Hematopoietic multipotent progenitor cell treated with erythropoietin and hydrocortisone succinate and interleukin-3 and kit ligand, for 4 days (in vitro differentiated cells): ENCODE results near the gene ACAN.

Experiments
- DNase-seq: peaks from one replicate; pipeline ENCODE4 v3.0.0-alpha.2; 2015

Gene ACAN

GRCh38 chr15:88803241-88803919 lies at the start of gene ACAN:
Gene ACAN (plus strand): TSS chr15:88803436. CDS start chr15:88836207, 32,771 bp downstream.
- DNase-seq = no peak

- no peak for DNase-seq
Measured at GRCh38 chr15:88756521-88756920, 46.7 kb upstream of the ACAN start.

GRCh38 chr15:88756921-88757320 lies 46.3 kb upstream of the ACAN start:
- DNase-seq = no peak

GRCh38 chr15:88759872-88760271 lies 43.4 kb upstream of the ACAN start:
- no peak for DNase-seq

- no peak for DNase-seq
Measured at GRCh38 chr15:88764448-88764847, 38.8 kb upstream of the ACAN start.

GRCh38 chr15:88765212-88765611 lies 38.0 kb upstream of the ACAN start:
- DNase-seq = no peak

- peak; percentile 4 for DNase-seq
Measured at GRCh38 chr15:88769161-88769971, 33.9 kb upstream of the ACAN start.

- no peak for DNase-seq
Measured at GRCh38 chr15:88775776-88776175, 27.5 kb upstream of the ACAN start.

GRCh38 chr15:88776646-88777045 lies 26.6 kb upstream of the ACAN start:
- DNase-seq = no peak

- DNase-seq = no peak
Measured at GRCh38 chr15:88779944-88780343, 23.3 kb upstream of the ACAN start.

- DNase-seq = no peak
Measured at GRCh38 chr15:88782465-88782864, 20.8 kb upstream of the ACAN start.

GRCh38 chr15:88785217-88785616 lies 18.0 kb upstream of the ACAN start:
- DNase-seq = no peak

- DNase-seq = no peak
Measured at GRCh38 chr15:88788036-88788435, 15.2 kb upstream of the ACAN start.

- DNase-seq = no peak
Measured at GRCh38 chr15:88788816-88789215, 14.4 kb upstream of the ACAN start.

GRCh38 chr15:88790486-88790885 lies 12.8 kb upstream of the ACAN start:
- DNase-seq = no peak

GRCh38 chr15:88791637-88792036 lies 11.6 kb upstream of the ACAN start:
- no peak for DNase-seq

- no peak for DNase-seq
Measured at GRCh38 chr15:88792342-88793282, 10.6 kb upstream of the ACAN start.

- no peak for DNase-seq
Measured at GRCh38 chr15:88794001-88794400, 9.2 kb upstream of the ACAN start.

GRCh38 chr15:88797663-88798339 lies 5.4 kb upstream of the ACAN start:
- no peak for DNase-seq

GRCh38 chr15:88799341-88799740 lies 3.9 kb upstream of the ACAN start:
- no peak for DNase-seq

- no peak for DNase-seq
Measured at GRCh38 chr15:88800026-88800425, 3.2 kb upstream of the ACAN start.

GRCh38 chr15:88800738-88801137 lies 2.5 kb upstream of the ACAN start:
- DNase-seq = no peak
